GM18526 (cell line): ENCODE data around the gene LBR.

Source experiments
- POLR2A ChIP-seq: IDR thresholded peaks from 3 replicates; pipeline ENCODE4 v1.6.1; 2011; ENCODE audit not compliant: insufficient read length; ENCODE audit errors: extremely low read depth

The LBR gene

GRCh38 chr1:225435957-225436392 is 8.1 kb upstream of the LBR start:
- TF ChIP-seq POLR2A = peak; percentile 89

- TF ChIP-seq POLR2A = no peak
These were observed 7.6 kb upstream of the LBR start for GRCh38 chr1:225435487-225435886.

- TF ChIP-seq POLR2A = no peak
These were observed 7.2 kb upstream of the LBR start for GRCh38 chr1:225435076-225435475.

GRCh38 chr1:225434046-225434445 is 6.2 kb upstream of the LBR start:
- TF ChIP-seq POLR2A = no peak

GRCh38 chr1:225431081-225431863 is 3.4 kb upstream of the LBR start:
- TF ChIP-seq POLR2A = no peak

GRCh38 chr1:225430301-225430700 is 2.5 kb upstream of the LBR start:
- no peak for TF ChIP-seq POLR2A

GRCh38 chr1:225428881-225429455 is 1.1 kb upstream of the LBR start:
- TF ChIP-seq POLR2A = no peak

- peak; percentile 89 for TF ChIP-seq POLR2A
These were observed 436 bp upstream of the LBR start for GRCh38 chr1:225428068-225428880.

GRCh38 chr1:225426395-225427234 is 1.2 kb downstream of the LBR start:
- TF ChIP-seq POLR2A = peak; percentile 12

GRCh38 chr1:225425201-225425786 is 2.5 kb downstream of the LBR start:
- TF ChIP-seq POLR2A = no peak

GRCh38 chr1:225424562-225425200 is 3.2 kb downstream of the LBR start:
- TF ChIP-seq POLR2A = no peak

GRCh38 chr1:225423518-225423855 is 4.4 kb downstream of the LBR start:
- no peak for TF ChIP-seq POLR2A

GRCh38 chr1:225422795-225423517 is 4.9 kb downstream of the LBR start:
- no peak for TF ChIP-seq POLR2A
